Adrenal gland (tissue), 5 donors: ENCODE results near the gene TRAF1.

Experiments used
- POLR2A ChIP-seq, 2 donors: fragments of 450-650 bp; IDR thresholded peaks; one replicate each; pipeline ENCODE4 v1.6.1; 2017; ENCODE audit warnings: antibody characterized with exemption in 2 of 2, mild to moderate bottlenecking in 2 of 2, moderate library complexity in 1 of 2
- TF ChIP-seq, protein P1 (sequence below), 6 experiments: fragments of 450-650 bp in 4 of 6; fragments of 200-600 bp in 2 of 6; sonication (generic) in 1 of 6; IDR thresholded peaks; 1 replicate in 5 of 6; 2 replicates in 1 of 6; pipeline versions ENCODE4 v1.5.1 to v1.8.0; 2016 to 2021; ENCODE audit warnings: antibody characterized with exemption in 6 of 6, mild to moderate bottlenecking in 2 of 6, moderate library complexity in 1 of 6
- donor health status: DM: no; HTN: no; CAD: no.

DNA sequence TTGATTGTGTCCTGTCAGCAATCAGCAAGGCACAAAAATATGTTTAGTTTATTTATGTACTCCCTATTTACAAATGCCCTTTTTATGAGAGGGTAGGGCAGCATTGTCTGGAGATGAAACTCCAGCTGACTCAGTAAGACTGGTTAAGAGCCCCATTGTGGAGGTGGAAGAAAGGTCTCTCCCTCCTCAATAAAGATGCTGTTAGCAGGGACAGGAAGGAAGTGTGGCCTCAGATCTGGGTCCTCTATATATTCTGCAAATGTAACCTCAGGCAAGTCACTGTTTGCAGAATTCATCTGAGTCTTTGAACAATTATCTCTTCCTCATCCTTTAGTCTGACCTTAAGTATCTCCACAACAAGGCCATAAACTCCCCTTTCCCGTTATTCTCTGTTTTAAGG, 48.3 kb upstream of the TRAF1 start:
- TF ChIP-seq POLR2A (IDR thresholded peaks at IDR 0.05) = no peak
- TF ChIP-seq, protein P1, sequence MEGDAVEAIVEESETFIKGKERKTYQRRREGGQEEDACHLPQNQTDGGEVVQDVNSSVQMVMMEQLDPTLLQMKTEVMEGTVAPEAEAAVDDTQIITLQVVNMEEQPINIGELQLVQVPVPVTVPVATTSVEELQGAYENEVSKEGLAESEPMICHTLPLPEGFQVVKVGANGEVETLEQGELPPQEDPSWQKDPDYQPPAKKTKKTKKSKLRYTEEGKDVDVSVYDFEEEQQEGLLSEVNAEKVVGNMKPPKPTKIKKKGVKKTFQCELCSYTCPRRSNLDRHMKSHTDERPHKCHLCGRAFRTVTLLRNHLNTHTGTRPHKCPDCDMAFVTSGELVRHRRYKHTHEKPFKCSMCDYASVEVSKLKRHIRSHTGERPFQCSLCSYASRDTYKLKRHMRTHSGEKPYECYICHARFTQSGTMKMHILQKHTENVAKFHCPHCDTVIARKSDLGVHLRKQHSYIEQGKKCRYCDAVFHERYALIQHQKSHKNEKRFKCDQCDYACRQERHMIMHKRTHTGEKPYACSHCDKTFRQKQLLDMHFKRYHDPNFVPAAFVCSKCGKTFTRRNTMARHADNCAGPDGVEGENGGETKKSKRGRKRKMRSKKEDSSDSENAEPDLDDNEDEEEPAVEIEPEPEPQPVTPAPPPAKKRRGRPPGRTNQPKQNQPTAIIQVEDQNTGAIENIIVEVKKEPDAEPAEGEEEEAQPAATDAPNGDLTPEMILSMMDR (IDR thresholded peaks at IDR 0.05) = no peak
